Measurements from ENCODE around the gene NUP205.
A peak's percentile ranks its signal among the peaks of the same experiment; 100 is the strongest.

The NUP205 gene

GRCh38 chr7:135522509-135522908 lies 35.2 kb upstream of the NUP205 start:
- TF ChIP-seq CTCF (IDR thresholded peaks at IDR 0.05; ENCODE audit: low read depth, low read length) = no peak

GRCh38 chr7:135523146-135523545 lies 34.6 kb upstream of the NUP205 start:
- H3K4me3 ChIP-seq (ENCODE audit: low read depth, low read length) = no peak overlapping the region
- DNase-seq (ENCODE audit: low read depth, low spot score) = no peak
- no peak for TF ChIP-seq CTCF (IDR thresholded peaks at IDR 0.05; ENCODE audit: low read depth, low read length)
- in situ Hi-C loops (cut with HindIII; ENCODE audit: low sequenced_read_pairs) = no loop called here

More at GRCh38 chr7:135522509-135522908, 35.2 kb upstream of the NUP205 start:
- in situ Hi-C loops (cut with HindIII; ENCODE audit: low sequenced_read_pairs) = no loop called here
- DNase-seq (ENCODE audit: low read depth, low spot score) = no peak
- H3K4me3 ChIP-seq (ENCODE audit: low read depth, low read length) = no peak overlapping the region

GRCh38 chr7:135525426-135525825 lies 32.3 kb upstream of the NUP205 start:
- in situ Hi-C loops (cut with HindIII; ENCODE audit: low sequenced_read_pairs) = no loop called here
- no peak overlapping the region for H3K4me3 ChIP-seq (ENCODE audit: low read depth, low read length)
- no peak for TF ChIP-seq CTCF (IDR thresholded peaks at IDR 0.05; ENCODE audit: low read depth, low read length)
- DNase-seq (ENCODE audit: low read depth, low spot score) = no peak

GRCh38 chr7:135527025-135527424 lies 30.7 kb upstream of the NUP205 start:
- no peak overlapping the region for H3K4me3 ChIP-seq (ENCODE audit: low read depth, low read length)
- no peak for DNase-seq (ENCODE audit: low read depth, low spot score)
- no peak for TF ChIP-seq CTCF (IDR thresholded peaks at IDR 0.05; ENCODE audit: low read depth, low read length)
- in situ Hi-C loops (cut with HindIII; ENCODE audit: low sequenced_read_pairs) = no loop called here

- TF ChIP-seq CTCF (IDR thresholded peaks at IDR 0.05; ENCODE audit: low read depth, low read length) = no peak
- H3K4me3 ChIP-seq (ENCODE audit: low read depth, low read length) = no peak overlapping the region
- in situ Hi-C loops (cut with HindIII; ENCODE audit: low sequenced_read_pairs) = no loop called here
- peak; percentile 6 for DNase-seq (ENCODE audit: low read depth, low spot score)
Measured at GRCh38 chr7:135536150-135536549, 21.6 kb upstream of the NUP205 start.

- no peak overlapping the region for H3K4me3 ChIP-seq (ENCODE audit: low read depth, low read length)
- in situ Hi-C loops (cut with HindIII; ENCODE audit: low sequenced_read_pairs) = no loop called here
- DNase-seq (ENCODE audit: low read depth, low spot score) = no peak
- no peak for TF ChIP-seq CTCF (IDR thresholded peaks at IDR 0.05; ENCODE audit: low read depth, low read length)
Measured at GRCh38 chr7:135537453-135537852, 20.3 kb upstream of the NUP205 start.

GRCh38 chr7:135537905-135538304 lies 19.8 kb upstream of the NUP205 start:
- in situ Hi-C loops (cut with HindIII; ENCODE audit: low sequenced_read_pairs) = no loop called here
- no peak overlapping the region for H3K4me3 ChIP-seq (ENCODE audit: low read depth, low read length)
- no peak for DNase-seq (ENCODE audit: low read depth, low spot score)
- TF ChIP-seq CTCF (IDR thresholded peaks at IDR 0.05; ENCODE audit: low read depth, low read length) = no peak

Measured in astrocyte of the spinal cord (primary cell).